ENCODE measurements around the gene PDIA5. TPM values are rescaled to one million over a fixed set of nuclear protein-coding genes. Genes with fewer than 3 reads are reported as not detected.
"Not testable (repeated sequence)": the region's sequence is repeated elsewhere in the genome, so short reads cannot be mapped to it uniquely, and the experiment has no call there.

Gene PDIA5
- total RNA-seq, 1 donor from 2014 or later: 14.2 TPM

DNA sequence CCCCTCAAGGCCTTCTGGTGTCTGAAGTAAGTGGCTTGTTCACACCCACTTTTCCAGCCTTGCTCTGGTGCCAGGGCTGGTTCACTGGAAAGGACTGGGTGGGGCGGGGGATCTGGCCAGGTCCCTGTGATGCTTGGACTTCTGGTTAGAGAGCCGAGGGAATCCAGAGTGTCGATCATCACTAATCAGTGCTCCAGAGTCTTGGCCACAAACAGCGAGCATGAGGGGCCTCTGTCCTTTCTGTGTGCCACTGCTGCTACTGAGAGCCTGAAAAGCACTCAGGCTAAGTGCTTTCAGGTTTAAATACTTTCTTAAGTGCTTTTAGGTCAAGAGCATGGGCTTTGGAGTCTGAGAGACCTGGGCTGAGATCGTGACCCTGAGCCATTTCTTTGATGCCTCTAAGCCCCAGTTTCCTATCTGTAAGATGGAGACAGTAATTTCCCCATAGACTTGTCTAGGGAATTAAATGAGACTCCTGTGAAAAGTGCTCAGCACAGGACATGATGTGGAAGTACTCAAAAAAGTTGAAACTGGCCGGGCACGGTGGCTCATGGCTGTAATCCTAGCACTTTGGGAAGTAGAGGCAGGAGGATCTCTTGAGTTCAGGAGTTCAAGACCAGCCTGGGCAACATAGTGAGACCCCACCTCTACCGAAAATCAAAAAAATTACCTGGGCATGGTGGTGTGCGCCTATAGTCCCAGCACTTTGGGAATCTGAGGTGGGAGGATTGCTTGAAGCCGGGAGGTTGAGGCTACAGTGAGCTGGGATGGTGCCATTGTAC lies 81.1 kb downstream of the PDIA5 start:
- DNase-seq (ENCODE audit: low read depth, low spot score): no peak
- no peaks in the 10 kb centered on the region for H3K9me3 Mint-ChIP-seq
- peaks cover 23% of the 10 kb centered on the region for H3K4me1 Mint-ChIP-seq
- H3K27ac Mint-ChIP-seq (ENCODE audit: unreplicated experiment): no peak overlapping the region
- H3K36me3 Mint-ChIP-seq (ENCODE audit: low read depth): peaks cover 25% of the 10 kb centered on the region
- no peak for TF ChIP-seq CTCF (conservative IDR thresholded peaks at IDR 0.05)
- no peaks in the 10 kb centered on the region for H3K27me3 Mint-ChIP-seq (ENCODE audit: low read depth)
- H3K4me3 Mint-ChIP-seq: no peak overlapping the region

DNA sequence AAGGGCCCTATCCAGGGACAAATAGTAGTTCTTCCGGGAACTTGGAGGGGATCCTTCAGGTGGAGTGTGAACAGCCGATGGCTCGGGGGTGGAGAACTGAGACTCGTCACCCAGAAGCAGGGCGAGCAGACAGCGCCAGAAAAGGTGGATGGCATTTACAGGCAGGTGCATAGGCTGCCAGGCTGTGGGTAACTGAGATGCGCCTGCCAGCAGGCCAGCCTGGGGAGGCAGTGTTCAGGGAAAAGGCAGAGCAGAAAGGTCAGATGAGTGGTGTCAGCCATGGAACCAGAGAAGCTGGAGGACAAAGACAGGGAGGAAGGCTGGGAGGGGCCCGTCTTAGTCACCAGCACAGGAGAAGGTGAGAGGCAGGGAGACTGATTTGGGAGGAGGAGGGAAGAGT lies 81.9 kb downstream of the PDIA5 start:
- Mint-ChIP-seq H3K9me3 (no peaks in the 10 kb centered on the region), H3K4me1 (peaks cover 26% of the 10 kb centered on the region), H3K4me3 (no peak overlapping the region), H3K27me3 (ENCODE audit: low read depth) (no peaks in the 10 kb centered on the region), H3K36me3 (ENCODE audit: low read depth) (peaks cover 20% of the 10 kb centered on the region), H3K27ac (ENCODE audit: unreplicated experiment) (peak overlapping the region; percentile 4)
- TF ChIP-seq CTCF (conservative IDR thresholded peaks at IDR 0.05): no peak
- DNase-seq (ENCODE audit: low read depth, low spot score): no peak

- peaks cover 32% of the 10 kb centered on the region for H3K4me1 Mint-ChIP-seq
- no peak overlapping the region for H3K4me3 Mint-ChIP-seq
- TF ChIP-seq CTCF (conservative IDR thresholded peaks at IDR 0.05): no peak
- H3K27ac Mint-ChIP-seq (ENCODE audit: unreplicated experiment): peak overlapping the region; percentile 88
- DNase-seq (ENCODE audit: low read depth, low spot score): no peak
- no peaks in the 10 kb centered on the region for H3K27me3 Mint-ChIP-seq (ENCODE audit: low read depth)
- H3K9me3 Mint-ChIP-seq: no peaks in the 10 kb centered on the region
- H3K36me3 Mint-ChIP-seq (ENCODE audit: low read depth): peaks cover 18% of the 10 kb centered on the region
These were observed 82.7 kb downstream of the PDIA5 start for GRCh38 chr3:123149525-123149924.

DNA sequence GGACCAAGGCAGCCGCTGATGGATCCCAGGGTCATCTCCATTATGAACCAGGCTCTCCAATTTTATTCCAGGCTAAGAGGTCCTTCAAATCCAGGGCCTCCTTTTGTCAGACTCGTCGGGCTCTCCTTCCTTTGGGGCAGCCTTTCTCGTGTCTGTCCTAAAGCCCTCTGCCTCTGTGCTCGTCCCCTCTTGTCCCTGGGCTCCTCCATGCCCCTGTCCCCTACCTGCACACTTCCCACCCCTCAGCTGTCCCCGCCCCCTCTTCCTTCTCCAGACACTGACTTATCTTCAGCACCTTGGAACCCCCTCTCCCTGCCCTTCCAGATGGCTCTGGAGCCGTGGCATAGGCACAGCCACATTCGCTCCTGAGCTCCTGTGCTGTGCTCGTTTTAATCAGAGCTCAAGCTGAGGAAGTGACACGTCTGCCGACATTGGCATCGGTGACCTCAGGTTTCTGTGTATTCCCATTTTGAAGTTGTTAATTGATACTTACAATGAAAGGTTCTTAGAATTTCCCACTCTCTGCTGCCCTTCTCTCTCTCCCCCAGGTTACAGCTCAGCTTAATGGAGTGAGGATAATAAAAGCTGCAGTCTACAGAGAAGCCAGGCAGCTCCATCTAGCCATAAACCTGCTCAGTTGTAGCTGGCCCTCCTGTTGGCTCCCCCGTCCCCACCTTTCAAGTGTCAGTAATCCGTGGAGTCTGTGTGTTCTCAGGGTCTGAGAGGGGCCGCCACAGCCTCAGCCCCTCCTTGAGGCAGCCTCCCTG lies 83.8 kb downstream of the PDIA5 start:
- no peak for DNase-seq (ENCODE audit: low read depth, low spot score)
- Mint-ChIP-seq H3K4me1 (peaks cover 36% of the 10 kb centered on the region), H3K4me3 (no peak overlapping the region), H3K27ac (ENCODE audit: unreplicated experiment) (peak overlapping the region; percentile 50), H3K9me3 (no peaks in the 10 kb centered on the region), H3K36me3 (ENCODE audit: low read depth) (peaks cover 18% of the 10 kb centered on the region), H3K27me3 (ENCODE audit: low read depth) (no peaks in the 10 kb centered on the region)
- no peak for TF ChIP-seq CTCF (conservative IDR thresholded peaks at IDR 0.05)

GRCh38 chr3:123151251-123151705 lies 84.5 kb downstream of the PDIA5 start:
- peaks cover 36% of the 10 kb centered on the region for H3K4me1 Mint-ChIP-seq
- H3K27me3 Mint-ChIP-seq (ENCODE audit: low read depth): no peaks in the 10 kb centered on the region
- peak overlapping the region; percentile 50 for H3K27ac Mint-ChIP-seq (ENCODE audit: unreplicated experiment)
- H3K36me3 Mint-ChIP-seq (ENCODE audit: low read depth): peaks cover 18% of the 10 kb centered on the region
- no peaks in the 10 kb centered on the region for H3K9me3 Mint-ChIP-seq
- DNase-seq (ENCODE audit: low read depth, low spot score): no peak
- TF ChIP-seq CTCF (conservative IDR thresholded peaks at IDR 0.05): no peak
- H3K4me3 Mint-ChIP-seq: no peak overlapping the region

GRCh38 chr3:123151853-123152420 lies 85.1 kb downstream of the PDIA5 start:
- not testable (repeated sequence) for DNase-seq (ENCODE audit: low read depth, low spot score); H3K9me3 Mint-ChIP-seq; H3K27me3 Mint-ChIP-seq (ENCODE audit: low read depth); H3K4me3 Mint-ChIP-seq
- peaks cover 36% of the 10 kb centered on the region for H3K4me1 Mint-ChIP-seq
- H3K36me3 Mint-ChIP-seq (ENCODE audit: low read depth): peaks cover 18% of the 10 kb centered on the region
- peak overlapping the region; percentile 73 for H3K27ac Mint-ChIP-seq (ENCODE audit: unreplicated experiment)

Measured in neural crest cell (in vitro differentiated cells).